GM18907 (cell line): ENCODE data around the gene NFIC.
"Not testable (repeated sequence)": the region's sequence is repeated elsewhere in the genome, so short reads cannot be mapped to it uniquely, and the experiment has no call there.

Source experiments
- ATAC-seq: cut with Tn5 transposase; IDR thresholded peaks from one replicate; pipeline ENCODE4 v1.9.1; 2021; ENCODE audit warnings: mild to moderate bottlenecking, moderate library complexity; ENCODE audit not compliant: unreplicated experiment

Gene NFIC

GRCh38 chr19:3336680-3337523 lies 29.5 kb upstream of the NFIC start:
- ATAC-seq: no peak

DNA sequence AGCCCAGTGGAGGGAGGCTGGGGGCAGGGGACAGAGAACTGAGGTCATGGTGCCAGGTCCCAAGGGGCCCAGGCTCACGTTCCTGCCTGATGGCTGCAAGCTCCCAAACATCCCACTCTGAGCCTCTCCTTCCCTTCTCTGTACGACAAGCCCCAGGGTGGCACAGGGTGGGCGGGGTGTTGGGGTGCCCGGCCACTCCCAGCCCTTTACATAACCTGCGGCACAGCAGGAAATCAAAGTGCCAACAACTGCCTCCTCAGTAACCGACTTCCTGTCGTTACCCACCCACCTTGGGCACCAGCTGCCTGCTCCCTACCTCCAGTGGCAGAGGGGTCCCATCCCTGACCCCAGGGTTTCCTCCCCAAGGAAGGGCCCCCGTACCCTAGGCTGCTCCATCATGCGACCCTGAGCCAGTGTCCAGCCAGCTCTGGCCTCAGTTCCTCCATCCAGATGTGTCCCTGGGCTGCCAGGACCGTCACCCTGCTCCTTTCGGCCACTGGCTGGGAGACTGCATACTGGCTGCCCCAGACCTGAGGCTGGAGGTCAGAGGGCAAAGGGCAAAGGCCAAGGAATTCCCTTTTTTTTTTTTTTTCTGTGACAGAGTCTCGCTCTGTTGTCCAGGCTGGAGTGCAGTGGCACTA lies 27.7 kb upstream of the NFIC start:
- no peak for ATAC-seq

- no peak for ATAC-seq
Observed at GRCh38 chr19:3340340-3340739, 26.0 kb upstream of the NFIC start.

DNA sequence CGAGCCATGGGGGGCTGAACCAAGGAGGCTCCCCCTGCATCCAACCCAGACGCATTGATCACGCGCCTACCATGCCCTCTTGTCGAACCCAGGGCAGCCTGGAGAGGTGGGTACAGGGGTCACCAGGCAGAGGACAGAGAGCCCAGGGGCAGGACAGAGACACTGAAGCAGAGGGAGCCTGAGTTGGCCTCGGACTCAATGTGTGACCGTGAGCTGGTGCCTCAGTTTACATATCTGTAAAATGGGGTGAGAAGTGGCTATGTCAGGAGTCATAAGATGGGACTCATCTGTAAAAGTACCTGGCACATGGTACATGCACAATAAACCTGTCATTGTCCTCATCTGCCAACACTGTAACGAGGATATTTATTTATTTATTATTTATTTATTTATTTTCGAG lies 24.1 kb upstream of the NFIC start:
- no peak for ATAC-seq

GRCh38 chr19:3342962-3343361 lies 23.4 kb upstream of the NFIC start:
- not testable (repeated sequence) for ATAC-seq

GRCh38 chr19:3343619-3344502 lies 22.5 kb upstream of the NFIC start:
- ATAC-seq: no peak

- ATAC-seq: no peak
Observed at GRCh38 chr19:3344608-3345598, 21.5 kb upstream of the NFIC start.

DNA sequence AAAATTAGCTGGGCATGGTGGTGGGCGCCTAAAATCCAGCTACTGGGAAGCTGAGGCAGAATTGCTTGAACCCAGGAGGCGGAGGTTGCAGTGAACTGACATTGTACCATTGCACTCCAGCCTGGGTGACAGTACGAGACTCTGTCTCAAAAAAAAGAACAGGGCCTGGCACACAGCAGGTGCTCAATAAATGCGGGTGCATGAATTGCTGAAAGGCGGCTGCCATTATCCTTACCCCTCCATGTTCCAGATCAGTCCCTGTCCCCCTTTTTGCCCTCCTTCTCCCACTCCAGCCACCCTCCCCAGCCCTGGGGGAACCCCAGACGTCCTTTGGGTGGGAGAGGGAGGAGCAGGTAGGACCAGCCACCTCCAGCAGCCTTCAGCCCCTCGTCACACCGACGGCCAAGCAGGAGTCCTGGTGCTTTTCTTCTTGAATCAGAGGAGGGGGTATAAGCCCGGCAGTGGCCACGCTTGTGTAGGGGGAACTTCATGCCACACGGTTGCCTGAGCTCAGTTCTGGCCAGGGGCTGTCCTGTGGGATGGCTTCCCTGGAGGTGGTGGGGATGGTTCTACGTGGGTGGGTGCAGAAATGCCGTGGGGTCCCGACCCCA lies 20.4 kb upstream of the NFIC start:
- ATAC-seq: no peak

DNA sequence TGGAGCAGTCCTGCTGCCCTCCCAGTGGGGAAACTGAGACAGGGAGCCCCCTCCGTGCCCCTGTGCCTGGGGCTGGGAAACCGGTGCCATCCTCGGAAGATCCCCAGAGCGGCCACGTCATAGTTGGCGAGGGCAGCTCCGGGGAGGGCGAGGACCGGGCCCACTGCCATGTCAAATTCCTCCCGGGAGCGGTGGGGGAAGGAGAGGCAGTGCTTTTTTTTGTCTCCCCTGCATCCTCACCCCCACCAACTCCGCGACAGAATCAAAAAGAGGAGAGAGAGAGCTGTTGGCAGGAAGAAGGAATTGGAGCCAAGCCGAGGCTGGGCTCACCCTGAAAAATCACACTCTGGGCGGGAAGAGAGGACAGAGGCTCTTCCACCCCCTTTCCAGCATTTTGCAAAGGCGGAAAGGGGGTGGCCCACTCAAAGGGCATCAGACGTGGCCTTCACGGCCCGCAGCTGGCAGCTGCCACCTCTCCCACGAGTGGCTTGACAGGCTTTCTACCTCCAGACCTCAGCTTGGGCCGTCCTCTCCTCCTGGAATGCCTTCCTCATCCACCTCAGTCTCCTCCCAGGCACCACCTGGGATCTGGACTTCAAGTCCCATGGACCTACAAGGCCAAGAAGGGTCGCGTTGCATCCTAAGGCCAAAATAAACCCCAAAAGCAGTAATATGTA lies 19.6 kb upstream of the NFIC start:
- no peak for ATAC-seq

- no peak for ATAC-seq
Observed at GRCh38 chr19:3348042-3348441, 18.3 kb upstream of the NFIC start.

- not testable (repeated sequence) for ATAC-seq
Observed at GRCh38 chr19:3348469-3348868, 17.9 kb upstream of the NFIC start.

- no peak for ATAC-seq
Observed at GRCh38 chr19:3350014-3350663, 16.2 kb upstream of the NFIC start.

DNA sequence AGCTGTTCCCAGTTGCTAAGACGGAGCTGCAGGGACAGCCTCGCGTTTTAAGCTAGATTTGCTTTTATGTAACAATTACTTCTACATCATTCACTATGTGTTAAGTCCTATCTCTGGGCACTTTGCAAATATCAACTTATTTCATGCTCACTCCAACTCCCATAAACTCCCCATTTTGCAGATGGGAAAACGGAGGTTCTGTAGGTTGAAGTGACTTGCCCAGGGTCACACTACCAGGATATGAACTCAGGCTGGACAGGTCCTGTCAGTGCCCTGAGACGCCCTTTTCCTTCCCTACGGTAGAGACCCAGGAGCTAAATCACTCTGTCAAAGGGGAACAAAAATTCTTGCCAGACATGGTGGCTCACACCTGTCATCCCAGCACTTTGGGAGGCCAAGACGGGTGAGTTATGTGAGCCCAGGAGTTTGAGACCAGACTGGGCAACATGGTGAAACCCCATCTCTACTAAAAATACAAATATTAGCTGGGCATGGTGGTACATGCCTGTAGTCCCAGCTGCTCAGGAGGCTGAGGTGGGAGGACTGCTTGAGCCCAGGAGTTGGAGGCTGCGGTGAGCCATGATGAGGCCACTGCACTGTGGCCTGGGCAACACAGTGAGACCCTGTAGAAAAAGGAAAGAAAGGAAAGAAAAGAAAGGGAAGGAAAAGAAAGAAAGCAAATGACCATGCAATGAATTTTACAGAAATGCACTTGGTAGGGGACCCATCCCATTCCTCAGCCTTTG lies 14.5 kb upstream of the NFIC start:
- no peak for ATAC-seq

- no peak for ATAC-seq
Observed at GRCh38 chr19:3353493-3353892, 12.9 kb upstream of the NFIC start.

DNA sequence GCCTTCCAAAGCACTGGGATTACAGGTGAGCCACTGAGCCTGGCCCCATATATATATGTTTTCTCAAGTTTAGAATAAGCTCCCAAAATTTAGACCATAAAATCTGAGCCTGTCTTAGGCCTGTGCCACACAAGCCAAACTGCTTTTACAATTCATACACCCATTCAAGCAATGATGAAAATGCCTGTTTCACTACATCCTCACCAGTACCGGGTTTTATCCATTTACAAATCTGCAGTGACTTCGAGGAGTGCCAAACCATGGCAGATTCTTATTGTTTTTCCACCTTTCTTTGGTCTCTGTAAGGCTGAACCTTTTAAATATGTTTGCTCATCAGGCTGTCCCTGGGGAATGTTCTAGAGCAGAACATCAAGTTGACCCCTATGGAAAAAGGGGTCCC lies 9.6 kb upstream of the NFIC start:
- no peak for ATAC-seq

GRCh38 chr19:3357271-3357991 lies 9.0 kb upstream of the NFIC start:
- ATAC-seq: no peak

DNA sequence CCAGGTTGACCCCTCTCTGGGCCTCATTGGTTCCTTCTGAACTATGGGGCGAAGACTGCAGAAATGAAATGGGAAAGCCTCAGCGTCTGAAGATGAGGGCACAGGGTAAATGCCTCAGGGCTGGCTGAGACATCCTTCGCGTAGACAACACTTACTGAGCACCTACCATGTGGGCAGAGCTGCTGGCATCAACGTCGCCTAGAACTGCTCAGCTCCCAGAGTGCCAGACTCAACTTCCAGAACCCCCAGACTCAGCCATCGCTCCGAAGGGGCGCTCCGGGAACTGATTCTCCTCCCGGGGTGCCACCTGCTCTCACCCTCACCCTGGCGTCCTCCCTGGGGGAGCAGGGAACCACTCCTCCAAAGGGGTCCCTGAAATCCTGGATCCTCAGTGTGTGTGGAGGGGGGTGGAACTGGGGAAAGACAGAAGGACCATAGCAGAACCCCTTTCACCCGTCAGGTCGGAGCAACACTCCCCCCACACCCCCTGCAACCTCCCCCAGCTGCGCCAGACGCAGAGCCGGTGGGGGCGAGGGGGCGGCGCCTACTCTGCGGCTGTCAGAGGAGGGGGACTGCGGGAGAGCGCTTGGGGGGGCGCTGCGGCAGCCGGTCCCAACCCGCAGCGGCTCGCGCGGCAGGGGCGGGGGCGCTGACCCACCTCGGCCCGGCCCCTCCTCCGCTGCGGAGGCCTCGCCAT lies 8.2 kb upstream of the NFIC start:
- no peak for ATAC-seq
